Stimulated activated CD4-positive, alpha-beta T cell treated with anti-CD3 and anti-CD28 coated beads, Interleukin-15, amount 100 ng/mL, for 24 hours (primary cell): ENCODE measurements around the gene UPB1.
A peak's percentile ranks its signal among the peaks of the same experiment; 100 is the strongest.
"Not testable (repeated sequence)": the region's sequence is repeated elsewhere in the genome, so short reads cannot be mapped to it uniquely, and the experiment has no call there.

Source experiments
- DNase-seq: peaks from one replicate; pipeline ENCODE4 v3.0.0-alpha.2; 2020

Gene UPB1

GRCh38 chr22:24506802-24507438 is 11.8 kb downstream of the UPB1 start:
- DNase-seq: no peak

GRCh38 chr22:24507716-24508115 is 12.6 kb downstream of the UPB1 start:
- DNase-seq: no peak

DNA sequence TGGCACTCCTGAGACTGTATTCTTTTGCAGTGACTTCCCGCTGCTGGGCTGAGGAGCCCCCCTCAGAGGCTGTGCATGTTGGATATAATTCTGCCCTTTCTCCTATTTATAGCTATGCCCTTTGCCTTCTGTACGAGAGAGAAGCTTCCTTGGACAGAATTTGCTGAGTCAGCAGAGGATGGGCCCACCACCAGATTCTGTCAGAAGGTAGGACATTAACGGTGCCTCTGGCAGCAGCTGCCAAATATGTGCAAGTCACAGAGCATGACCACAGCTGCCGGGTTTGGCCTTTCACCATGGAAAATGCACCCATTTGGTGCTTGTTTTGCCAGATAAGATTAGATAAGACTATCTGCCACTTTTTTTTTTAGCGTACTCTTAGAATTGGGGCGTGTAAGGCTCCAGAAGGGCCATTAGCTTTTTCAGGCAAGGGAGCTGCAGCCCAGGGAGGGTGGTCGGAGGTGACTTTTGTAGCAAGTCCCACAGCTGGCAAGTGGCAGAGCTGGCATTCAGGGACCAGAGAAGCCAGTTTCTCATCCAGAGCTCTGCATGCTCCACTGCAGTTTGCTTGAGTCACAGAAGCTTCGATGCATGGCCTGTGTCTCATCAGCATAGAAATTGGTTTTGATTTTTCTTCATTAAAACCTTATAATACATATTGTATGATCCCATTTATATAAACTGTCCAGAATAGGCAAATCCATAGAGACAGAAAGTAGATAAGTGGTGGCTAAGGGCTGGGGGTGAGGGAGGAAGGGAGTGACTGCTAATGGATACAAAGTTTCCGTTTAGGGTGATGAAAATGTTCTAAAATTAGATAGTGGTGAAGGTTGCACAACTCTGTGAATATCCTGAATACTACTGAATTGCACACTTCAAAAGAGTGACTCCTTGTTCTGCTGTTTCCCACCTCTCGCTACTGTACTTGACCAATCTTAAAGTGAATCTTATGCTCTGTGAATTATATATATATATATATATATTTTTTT is 15.8 kb downstream of the UPB1 start:
- no peak for DNase-seq

DNA sequence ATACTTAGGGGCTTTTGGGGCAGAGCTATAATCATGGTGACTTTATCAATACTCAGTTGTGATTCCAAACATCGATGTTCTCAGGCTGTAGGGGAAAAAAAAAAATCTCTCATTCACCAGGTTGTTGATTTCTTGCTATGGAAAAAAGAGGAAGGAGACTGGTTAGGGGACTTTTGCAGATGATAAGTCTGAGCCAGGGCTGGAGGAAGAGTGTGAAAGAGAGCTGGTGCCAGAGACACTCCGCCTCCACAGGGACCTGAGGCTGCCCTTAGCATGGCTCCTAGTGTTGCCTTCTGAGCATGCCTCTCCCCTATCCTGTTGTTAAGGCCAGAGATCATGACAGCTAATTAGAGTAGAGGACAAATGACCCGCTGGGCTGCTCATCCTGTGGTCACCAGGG is 16.9 kb downstream of the UPB1 start:
- DNase-seq: no peak

GRCh38 chr22:24513378-24514240 is 18.5 kb downstream of the UPB1 start:
- DNase-seq: no peak

DNA sequence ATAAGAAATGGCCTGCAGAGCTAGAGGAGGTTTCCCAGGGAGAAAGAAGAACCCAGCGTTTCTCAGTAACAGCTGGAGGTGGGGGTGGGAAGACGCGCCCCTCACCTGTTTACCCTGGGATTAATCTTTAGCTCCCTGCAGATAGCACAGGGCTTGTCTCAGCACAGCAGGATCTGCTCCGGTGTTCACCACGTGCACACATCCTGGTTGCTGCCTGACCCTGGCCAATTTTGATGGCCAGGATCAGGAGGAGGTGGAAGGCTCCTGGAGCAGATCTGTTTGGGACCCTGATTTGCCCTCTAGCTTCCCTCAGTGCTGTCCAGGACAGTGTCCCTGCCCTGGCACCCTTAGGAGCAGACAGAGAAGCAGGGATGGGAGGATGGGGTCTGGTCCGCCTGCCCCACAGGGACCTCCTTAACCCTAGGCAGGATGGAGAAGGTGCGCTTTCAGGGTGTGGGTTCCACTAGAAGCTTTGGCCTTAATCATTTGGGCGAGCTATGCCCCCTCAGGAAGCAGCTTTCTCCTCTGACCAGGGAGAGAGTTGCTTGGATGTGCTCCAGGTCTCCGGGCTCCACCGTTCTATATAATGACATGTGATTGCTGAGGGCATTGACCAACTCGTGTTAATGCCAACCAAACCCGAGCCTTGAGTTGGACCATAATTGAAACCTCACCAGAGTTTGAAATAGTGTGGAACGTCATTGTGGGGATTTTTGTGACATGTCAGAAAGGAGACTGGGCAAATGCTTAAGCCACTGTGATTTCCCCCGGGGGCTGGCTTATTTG is 19.3 kb downstream of the UPB1 start:
- DNase-seq: no peak

- DNase-seq: no peak
Measured at GRCh38 chr22:24515027-24515338, 19.9 kb downstream of the UPB1 start.

DNA sequence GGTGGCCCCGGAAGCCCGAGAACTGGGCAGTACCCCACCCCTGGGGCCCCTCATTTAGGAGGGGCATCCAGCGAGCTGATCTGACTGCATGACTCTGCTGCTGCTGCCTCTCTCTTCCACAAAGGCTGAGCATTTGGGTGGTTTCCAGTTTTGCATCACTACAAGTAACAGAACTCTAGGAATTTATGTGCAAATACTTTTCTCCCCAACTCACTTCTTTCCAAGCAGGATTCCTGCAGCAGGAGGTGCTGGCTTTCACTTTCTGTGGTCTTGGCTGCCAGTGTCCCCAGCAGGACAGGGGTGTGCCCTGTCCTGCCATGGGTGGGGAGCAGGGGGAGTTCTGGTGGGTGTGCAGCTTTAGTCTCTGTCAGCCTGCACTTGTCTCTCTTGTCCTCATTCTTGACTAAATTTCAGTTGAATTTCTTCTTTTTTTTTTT is 21.2 kb downstream of the UPB1 start:
- no peak for DNase-seq

GRCh38 chr22:24517446-24517845 is 22.3 kb downstream of the UPB1 start:
- DNase-seq: no peak

- DNase-seq: no peak
Measured at GRCh38 chr22:24518228-24518627, 23.1 kb downstream of the UPB1 start.

DNA sequence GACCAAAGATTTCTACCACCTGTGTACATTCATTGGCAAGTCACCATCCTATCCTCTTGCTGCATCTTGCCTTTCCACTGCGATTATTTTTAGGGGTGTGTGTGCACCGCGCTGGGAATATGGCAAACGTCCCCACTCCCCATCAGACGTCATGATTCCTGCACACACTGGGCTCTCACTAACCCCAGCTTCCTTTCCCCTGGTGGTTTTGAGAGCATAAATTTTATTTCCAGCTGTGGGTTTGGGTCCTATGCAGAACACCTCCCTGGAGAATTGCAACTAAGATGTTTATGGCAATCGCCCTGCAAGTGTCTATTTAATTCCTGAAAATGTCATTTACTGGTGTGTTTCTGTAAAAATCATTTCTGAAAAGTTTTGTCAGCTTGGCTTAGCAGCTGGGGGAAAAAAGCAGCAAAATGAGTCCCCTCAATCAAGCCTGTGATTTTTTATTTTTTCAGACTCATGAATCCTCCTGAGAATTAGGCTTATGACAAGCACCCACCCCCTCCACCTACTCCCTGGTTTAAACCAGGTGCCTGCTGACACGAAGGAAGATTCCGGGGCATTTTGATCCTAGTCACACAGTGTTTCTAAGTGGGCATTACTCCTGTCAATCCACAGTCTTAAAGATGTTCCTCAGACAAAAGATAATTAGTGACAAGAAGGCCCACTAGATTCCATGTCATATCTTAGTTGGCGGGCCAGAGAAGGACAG is 23.8 kb downstream of the UPB1 start:
- no peak for DNase-seq

DNA sequence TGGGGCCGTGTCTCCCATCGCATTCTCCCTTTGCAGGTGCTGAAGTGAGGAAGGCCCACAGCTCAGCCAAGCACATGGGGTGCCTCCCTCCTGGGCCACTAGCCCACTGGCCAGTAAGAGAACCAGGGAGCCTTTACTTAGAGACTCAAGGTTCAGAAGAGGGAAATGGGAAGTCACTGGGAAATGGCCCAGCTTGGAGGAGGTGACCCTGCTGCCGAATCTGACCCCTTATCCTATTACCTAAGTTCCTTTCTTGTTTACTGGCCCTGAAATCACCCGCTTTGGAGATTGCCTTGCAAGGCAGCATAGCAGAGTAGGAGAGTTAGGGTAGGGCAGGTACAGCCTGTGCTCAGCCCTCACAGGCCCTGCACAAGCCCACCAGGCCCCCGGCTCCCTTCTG is 24.4 kb downstream of the UPB1 start:
- no peak for DNase-seq

DNA sequence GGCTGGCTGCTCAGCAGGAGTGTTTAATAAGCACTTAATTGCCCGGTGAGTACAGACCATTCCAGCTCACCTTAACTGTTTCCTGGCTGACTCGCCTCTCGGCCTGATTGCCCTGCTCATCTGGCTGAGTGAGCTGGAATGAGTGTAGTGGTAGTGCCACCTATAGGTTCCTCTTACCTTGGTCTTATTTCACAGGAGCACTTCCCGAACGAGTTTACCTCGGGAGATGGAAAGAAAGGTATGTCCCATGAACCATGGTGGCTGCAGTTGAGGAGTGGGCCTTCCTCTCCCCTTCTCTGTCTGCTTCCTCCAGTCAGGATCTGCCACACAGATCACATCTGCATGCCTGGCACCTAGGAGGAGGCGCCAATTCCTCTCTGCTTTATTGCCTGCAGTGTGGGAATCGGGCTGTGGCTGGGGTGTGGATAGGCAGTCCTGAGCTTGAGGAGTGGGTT is 26.7 kb downstream of the UPB1 start:
- DNase-seq: peak; percentile 49

GRCh38 chr22:24523873-24524272 is 28.7 kb downstream of the UPB1 start:
- no peak for DNase-seq

DNA sequence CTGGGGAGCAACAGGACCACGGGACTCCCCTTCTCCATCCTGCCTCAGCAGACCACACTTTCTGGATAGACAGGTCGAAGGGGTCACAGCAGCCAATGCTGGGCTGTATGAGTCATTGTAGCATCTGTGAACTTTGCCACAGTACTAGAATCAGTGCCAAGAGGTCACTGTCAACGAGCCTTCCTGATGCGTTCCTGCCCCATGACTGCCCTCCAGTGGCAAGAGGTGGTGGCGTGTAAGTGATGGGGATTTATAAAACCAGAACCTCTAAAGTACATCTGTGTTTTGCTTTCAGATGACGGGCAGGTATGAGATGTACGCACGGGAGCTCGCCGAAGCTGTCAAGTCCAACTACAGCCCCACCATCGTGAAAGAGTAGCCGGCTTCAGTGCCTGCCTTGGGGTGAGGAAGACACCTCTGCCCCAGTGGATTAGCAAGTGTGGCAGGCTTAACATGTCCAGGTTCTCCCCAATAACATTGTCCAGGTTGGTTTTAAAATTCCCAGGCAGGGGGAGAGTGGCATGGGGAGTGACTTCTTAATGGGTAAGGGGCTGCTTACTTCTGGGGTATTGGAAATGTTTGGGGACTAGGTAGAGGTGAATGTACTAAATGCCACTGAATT is 30.4 kb downstream of the UPB1 start:
- peak; percentile 87 for DNase-seq

DNA sequence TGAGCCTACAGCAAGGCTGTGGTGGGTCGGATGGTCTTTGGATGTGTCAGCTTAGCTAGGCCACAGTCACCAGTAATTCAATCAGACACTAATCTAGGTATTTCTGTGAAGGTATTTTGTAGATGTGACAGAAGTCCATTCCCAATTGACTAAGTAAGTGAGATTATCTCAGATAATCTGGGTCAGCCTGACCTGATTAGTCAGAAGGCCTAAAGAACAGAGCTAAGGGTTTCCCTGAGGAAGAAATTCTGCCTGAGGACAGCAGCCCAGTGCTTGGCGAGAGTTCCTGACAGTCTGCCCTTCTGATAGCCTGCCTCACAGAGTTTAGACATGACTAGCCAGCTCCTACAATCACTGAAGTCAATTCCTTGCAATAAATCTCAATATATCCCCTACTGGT is 31.1 kb downstream of the UPB1 start:
- no peak for DNase-seq

DNA sequence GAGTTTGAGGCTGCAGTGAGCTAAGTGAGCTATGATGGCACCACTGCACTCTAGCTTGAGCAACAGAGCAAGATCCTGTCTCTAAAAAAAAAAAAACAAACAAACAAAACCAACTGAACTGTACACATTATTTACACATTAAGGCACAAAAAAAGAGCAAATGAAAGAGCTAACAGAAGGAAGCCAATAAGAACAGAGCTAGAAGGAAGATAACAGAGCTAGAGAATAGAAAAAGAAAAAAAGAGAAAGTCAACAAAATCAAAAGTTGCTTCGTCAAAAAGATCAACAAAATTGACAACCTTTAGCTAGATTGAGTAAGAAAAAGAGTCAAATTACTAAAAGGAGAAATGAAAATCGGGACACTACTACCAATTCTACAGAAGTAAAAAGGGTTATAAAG is 34.8 kb downstream of the UPB1 start:
- DNase-seq: no peak

- not testable (repeated sequence) for DNase-seq
Measured at GRCh38 chr22:24530968-24531367, 35.8 kb downstream of the UPB1 start.

DNA sequence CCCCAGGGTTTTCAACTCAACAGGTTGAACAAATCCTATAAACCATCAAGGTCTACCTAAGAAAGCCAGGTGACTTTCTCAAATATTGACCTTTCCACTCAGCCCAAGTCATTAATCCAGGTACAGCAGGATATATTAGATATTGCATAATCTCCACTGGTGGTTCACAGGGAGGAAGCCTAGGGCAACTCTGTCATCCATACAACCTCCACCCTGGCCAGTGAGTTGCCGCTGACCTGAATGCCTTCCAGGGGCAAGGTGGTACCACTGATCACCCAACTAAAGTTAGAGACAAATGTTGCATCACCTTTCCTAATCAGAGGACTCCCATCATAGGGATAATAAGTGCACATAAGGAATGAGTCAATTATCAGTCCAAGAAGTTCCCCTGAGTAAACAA is 36.9 kb downstream of the UPB1 start:
- DNase-seq: no peak

DNA sequence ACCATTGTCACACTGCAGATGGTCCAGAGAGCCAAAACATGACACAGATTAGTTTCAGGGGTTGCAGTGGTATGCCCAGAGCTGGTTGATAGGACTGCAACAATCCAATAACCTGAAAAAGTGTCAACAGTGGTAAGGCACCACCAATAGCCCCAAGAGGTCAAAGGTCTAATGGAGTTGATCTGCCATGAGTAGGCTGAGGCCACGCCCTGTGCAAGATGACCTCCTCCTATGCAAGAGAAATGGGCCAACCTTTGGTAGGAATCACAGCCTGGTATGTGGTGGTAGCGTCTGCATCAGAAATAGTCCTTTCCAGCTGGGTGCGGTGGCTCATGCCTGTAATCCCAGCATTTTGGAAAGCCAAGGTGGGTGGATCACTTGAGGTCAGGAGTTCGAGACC is 40.2 kb downstream of the UPB1 start:
- no peak for DNase-seq

- no peak for DNase-seq
Measured at GRCh38 chr22:24536089-24536488, 41.0 kb downstream of the UPB1 start.
